GM15510 (cell line): Measurements from ENCODE around the gene AGBL4.

ENCODE experiments used
- POLR2A ChIP-seq: IDR thresholded peaks from 3 replicates; pipeline ENCODE4 v1.6.1; 2011; ENCODE audit warnings: borderline replicate concordance; ENCODE audit not compliant: insufficient read length; ENCODE audit errors: extremely low read depth

Gene AGBL4

GRCh38 chr1:48887796-48888195 is 1136.0 kb downstream of the AGBL4 start:
- no peak for TF ChIP-seq POLR2A

GRCh38 chr1:48882020-48882419 is 1141.7 kb downstream of the AGBL4 start:
- TF ChIP-seq POLR2A: no peak

- TF ChIP-seq POLR2A: no peak
Observed at GRCh38 chr1:48878191-48878940, 1145.4 kb downstream of the AGBL4 start.

- TF ChIP-seq POLR2A: no peak
Observed at GRCh38 chr1:48876330-48876785, 1147.4 kb downstream of the AGBL4 start.

- TF ChIP-seq POLR2A: no peak
Observed at GRCh38 chr1:48875552-48876329, 1148.0 kb downstream of the AGBL4 start.

GRCh38 chr1:48873944-48874343 is 1149.8 kb downstream of the AGBL4 start:
- no peak for TF ChIP-seq POLR2A

- TF ChIP-seq POLR2A: no peak
Observed at GRCh38 chr1:48870596-48870995, 1153.2 kb downstream of the AGBL4 start.

- TF ChIP-seq POLR2A: no peak
Observed at GRCh38 chr1:48869116-48869893, 1154.4 kb downstream of the AGBL4 start.

- TF ChIP-seq POLR2A: no peak
Observed at GRCh38 chr1:48864913-48865312, 1158.8 kb downstream of the AGBL4 start.

- TF ChIP-seq POLR2A: no peak
Observed at GRCh38 chr1:48859456-48859855, 1164.3 kb downstream of the AGBL4 start.

GRCh38 chr1:48858200-48858920 is 1165.4 kb downstream of the AGBL4 start:
- TF ChIP-seq POLR2A: no peak

- TF ChIP-seq POLR2A: no peak
Observed at GRCh38 chr1:48853006-48853405, 1170.7 kb downstream of the AGBL4 start.

GRCh38 chr1:48851638-48852037 is 1172.1 kb downstream of the AGBL4 start:
- no peak for TF ChIP-seq POLR2A

- no peak for TF ChIP-seq POLR2A
Observed at GRCh38 chr1:48848035-48848434, 1175.7 kb downstream of the AGBL4 start.
